GM19238 (cell line): ENCODE data around the gene RPL28.

Experiments used
- DNase-seq: peaks from one replicate; pipeline ENCODE4 v3.0.0; 2011; ENCODE audit warnings: low spot score; ENCODE audit not compliant: insufficient read length

The RPL28 gene

DNA sequence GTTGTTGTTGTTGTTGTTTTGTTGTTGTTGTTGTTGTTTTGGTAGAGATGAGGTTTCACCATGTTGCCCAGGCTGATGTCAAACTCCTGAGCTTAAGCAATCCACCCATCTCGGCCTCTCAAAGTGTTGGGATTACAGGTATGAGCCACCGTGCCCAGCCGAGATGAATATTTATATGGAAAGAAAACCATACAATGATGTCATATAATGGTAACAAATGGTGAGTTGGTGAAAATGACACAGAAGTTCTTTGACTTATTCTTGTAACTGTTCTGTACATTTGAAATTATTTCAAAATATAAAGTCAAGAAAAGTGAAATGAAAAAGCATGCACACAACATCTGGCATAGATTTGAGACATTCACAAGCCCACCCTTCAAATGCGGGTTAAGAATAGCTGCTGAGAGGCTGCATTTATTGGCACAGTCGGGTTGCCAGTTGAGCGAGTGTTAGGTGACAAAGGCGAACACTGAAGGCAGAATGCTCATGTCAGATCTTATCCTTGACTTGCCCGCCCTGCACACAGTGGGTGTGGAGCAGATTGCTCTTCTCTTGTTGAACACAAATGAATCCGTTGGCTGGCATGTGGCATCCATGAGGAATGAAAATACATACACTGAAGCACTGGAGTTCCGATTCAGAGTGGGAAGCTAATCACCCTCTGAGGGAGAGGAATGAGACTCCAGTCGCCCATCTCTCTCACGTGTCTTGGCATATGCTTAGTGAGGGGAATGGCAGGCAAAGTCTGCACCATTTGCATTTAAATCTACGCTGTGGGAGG, 37.7 kb downstream of the RPL28 start:
- no peak for DNase-seq

DNA sequence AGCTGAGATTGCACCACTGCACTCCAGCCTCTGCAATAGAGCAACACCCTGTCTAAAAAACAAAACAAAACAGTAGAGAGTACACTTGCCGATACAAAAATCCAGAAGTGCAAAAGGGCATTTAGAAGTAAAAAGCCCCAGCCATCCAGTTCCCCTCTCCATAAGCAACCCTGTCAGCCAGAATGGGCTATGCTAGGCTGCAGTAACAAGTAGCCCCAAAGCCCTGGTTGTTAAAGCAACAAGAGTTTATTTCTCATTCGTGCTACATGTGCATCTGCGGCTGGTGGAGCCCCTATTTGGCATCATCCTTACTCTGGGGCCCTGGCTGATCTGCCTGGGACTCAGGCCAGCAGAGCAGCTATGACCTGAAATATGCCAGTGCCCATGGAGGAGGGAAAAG, 38.8 kb downstream of the RPL28 start:
- no peak for DNase-seq

DNA sequence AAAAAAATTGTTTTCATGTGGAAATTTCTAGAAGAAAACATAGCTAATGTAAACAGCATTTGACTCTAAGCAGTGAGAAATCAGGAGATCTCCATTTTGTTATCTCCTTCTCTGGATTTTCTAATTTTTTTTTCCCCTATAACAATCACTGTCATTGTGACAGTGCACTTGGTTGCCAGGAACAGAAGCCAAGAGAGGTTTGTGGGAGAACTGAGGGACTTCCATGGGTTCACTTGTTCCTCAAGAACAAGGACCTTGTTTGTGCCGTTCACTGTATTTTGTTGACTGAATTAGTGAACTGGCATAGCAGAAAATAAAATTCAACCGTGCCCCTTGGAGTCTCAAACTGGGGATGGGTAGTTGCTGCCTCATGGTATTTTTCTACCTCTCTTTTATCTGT, 40.3 kb downstream of the RPL28 start:
- no peak for DNase-seq

DNA sequence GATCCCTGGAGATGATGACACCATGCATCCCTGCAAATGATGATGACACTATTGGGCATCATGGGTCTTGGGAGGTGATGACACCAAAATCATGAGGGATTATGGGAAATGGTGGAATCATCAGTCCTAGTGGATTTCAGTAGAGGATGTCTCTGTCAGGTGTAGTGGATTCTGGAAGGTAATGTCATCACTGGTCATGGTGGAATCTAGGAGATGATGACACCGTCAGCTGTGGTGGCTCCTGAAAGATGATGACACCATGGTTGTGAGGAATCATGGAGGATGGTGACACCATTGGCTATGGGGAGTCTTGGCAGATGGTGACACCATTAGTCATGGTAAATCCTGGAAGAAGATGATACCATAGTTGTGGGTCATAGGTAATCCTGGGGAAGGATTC, 45.5 kb downstream of the RPL28 start:
- DNase-seq = no peak

DNA sequence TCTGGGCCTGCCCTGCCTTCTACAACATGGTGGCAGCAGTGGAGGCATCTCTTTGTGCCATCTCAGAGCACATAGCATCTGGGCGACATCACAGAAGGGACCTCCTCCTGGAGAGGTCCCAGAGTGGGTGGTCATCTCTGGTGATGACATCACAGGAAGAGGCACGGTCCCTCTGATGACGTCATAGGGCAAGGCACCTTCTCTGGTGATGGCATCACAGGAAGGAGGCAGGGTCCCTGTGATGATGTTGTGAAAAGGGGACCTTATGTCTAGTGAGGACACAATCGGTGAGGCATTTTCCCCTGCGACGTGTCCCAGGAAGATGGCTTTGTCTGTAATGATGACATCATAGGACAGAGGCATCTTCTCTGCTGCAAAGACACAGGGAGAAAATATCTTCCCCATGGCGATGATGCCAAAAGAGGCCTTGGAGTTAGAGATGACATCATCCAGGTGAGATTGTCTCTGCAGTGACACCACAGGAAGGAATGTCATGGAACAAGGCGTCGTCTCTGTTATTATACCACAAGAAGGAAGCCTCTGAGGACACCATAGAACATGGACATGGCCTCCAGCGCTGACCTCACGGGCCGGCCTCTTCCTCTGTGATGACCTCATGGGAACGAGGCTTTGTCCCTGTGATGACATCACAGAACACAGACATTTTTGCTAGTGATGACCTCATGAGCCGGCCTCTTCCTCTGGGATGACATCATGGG, 46.7 kb downstream of the RPL28 start:
- no peak for DNase-seq

DNA sequence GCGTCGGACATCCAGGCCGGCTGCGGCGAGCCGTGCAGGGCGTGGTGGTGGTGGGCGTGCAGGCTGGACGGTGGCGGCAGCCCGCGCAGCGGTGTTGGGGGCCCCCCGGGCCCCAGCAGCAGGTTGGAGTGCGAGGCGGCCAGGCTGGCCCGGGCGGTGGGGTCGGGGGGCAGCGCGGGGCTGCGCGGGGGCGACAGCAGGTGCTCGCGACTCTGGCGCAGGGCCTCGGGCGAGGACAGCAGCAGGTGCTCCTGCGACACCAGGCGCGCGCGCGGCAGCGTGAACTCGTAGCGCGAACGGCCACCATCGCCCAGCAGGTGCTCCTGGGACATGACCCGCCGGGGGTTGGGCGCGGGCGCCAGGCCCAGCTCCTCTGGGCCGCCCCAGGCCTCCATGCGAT, 47.6 kb downstream of the RPL28 start:
- DNase-seq = no peak

DNA sequence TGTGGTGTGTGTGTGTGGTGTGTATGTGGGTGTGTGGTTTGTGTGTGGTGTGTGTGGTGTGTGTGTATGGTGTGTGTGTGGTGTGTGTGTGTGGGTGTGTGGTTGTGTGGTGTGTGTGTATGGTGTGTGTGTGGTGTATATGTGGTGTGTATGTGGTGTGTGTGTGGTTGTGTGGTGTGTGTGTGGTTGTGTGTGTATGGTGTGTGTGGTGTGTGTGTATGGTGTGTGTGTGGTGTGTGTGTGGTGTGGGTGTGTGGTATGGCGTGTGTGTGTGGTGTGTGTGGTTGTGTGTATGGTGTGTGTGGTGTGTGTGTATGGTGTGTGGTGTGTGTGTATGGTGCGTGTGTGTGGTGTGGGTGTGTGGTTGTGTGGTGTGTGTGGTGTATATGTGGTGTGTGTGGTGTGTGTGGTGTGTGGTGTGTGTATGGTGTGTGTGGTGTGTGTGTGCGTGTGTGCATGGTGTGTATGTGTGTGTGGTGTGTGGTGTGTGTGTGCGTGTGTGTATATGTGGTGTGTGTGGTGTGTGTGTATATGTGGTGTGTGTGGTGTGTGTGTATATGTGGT, 48.7 kb downstream of the RPL28 start:
- DNase-seq = no peak

DNA sequence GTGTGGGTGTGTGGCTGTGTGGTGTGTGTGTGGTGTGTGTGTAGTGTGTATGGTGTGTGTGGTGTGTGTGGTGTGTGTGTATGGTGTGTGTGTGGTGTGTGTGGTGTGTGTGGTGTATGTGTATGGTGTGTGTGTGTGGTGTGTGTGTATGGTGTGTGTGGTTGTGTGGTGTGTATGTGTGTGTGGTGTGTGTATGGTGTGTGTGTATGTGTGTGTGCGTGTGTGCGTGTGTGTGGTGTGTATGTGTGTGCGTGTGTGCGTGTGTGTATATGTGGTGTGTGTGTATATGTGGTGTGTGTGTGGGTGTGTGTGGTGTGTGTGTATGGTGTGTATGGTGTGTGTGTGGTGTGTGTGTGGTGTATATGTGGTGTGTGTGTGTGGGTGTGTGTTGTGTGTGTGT, 49.3 kb downstream of the RPL28 start:
- no peak for DNase-seq

DNA sequence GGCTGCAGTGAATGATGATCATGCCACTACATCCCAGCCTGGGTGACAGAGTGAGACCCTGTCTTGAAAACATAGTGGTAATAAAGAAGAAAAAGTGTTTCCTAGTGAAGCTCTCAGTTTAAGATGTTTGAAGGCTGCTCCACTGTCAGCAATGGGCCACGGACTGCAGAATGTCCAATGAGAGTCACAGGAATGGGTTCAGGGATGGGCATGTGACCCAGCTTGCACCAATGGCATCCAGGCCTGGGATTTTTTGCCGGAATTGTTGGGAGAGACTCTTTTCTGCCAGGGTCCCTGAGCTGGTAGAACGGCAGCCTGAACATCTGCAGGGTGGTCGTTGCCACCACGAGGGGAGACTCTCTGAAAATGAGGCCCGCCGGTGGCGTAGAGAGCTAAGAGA, 51.1 kb downstream of the RPL28 start:
- DNase-seq = no peak

DNA sequence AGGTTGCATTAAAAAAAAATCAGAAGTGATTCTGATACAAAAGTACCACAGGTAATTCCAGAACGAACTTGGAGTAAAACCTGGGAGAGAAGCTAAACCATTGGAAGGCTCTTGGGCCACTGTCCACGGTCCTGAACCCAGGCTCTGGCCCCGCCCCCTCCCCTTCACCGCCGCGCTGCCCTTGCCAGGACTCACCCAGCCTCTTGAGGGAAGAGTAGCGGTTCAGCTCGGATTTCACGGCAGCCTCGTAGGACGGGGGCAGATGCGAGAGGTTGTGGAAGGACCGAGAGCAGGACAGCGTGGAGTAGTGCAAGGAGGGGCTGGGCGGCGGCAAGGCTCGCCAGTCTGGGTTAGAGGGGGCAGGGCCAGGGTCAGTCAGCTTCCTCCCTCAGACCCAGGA, 51.7 kb downstream of the RPL28 start:
- DNase-seq = no peak

DNA sequence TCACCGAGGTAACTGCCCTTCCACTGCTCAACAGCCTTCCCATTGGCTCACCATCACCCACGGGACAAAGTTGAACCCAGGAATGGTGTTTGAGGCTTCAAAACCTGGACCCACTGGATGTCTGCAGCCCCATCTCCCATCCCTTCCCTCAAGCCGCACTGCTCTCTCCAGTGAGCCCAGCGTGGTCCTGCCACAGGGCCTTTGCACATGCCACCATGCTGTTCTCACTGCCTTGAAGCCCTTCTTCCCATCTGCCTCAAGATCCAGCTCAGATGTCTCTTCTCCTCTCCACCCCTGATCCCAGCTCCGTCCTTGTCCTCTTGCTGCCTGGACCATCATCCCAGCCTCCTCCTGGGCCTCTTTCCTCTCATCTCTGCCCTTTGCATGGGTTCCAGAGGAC, 53.3 kb downstream of the RPL28 start:
- no peak for DNase-seq

DNA sequence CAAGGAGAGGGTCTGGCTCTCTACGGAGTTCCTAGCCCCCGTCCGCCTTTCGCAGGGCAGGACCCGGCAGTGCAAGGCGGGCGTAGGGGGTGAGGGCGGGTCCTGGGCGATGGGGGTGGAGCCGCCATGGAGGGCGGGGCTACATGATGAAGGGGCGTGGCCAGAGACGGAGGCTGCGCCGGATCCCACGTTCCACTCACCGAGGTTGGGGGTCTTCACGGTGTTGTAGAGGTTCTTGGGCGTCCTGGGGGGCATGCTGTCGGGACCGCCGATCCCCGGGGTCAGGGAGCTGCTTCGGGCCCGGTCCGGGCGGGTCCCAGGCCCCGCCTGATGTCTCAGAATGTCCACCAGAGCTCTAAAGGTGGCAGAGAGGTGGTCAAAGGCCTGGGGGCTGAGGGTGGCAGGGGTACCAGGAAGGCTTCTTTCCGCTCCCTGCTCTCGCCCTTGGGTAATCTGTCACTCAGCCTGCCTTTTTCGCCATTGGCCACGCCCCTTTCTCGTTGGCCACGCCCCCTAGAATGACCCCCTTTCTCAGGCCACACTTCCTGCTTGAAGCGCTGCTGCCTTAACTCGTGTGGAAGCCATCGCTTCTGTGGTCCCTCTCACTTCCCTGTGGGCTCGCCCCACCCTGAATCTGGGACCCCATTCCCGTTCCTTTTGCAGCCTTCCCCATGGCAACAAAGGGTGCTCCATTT, 54.8 kb downstream of the RPL28 start:
- DNase-seq = no peak

DNA sequence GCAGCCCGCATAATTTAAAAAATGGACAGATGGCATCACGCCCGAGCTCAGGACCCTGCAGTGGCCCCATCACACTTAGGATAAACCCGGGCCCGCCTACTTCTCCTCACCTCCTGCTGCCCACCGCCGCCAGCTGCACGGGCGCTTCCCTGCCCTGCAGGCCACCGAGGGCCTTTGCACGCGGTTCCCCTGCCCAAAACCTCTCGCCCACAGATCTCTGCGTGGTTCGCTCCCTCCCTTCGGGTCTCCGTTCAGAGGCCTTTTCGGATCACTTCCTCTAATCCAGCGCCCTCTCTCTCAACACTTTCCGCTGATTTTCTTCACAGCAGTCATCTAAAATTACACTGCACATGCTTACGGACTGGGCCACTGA, 55.6 kb downstream of the RPL28 start:
- DNase-seq = no peak

DNA sequence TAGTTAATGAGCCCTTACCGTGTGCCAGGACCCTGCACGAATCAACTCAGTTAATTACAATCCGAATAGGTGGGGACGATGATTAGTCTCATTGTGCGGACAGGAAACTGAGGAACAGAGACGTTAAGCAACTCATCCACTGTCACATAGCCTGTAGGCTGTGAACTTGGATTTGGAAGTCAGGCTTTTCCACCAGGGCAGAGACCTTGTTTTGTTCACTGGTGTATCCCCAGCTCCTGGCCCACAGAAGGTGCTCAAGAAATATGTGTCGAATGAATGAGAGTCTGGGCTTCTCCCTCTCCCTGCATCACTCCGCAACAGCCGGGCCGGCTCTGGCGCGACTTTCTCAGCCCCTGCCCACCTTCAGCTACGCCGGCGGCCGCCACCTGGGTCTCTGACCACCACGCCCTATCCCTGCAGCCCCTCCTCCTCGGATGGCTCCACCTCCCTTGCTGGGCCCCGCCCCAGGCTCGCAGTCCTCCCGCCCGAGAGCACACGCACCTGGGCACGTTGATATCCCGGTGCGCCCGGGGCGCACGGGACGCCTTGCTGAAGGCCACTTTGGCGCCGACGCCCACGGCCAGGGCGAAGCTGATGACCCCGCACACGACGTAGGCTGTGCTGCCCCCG, 56.1 kb downstream of the RPL28 start:
- no peak for DNase-seq

DNA sequence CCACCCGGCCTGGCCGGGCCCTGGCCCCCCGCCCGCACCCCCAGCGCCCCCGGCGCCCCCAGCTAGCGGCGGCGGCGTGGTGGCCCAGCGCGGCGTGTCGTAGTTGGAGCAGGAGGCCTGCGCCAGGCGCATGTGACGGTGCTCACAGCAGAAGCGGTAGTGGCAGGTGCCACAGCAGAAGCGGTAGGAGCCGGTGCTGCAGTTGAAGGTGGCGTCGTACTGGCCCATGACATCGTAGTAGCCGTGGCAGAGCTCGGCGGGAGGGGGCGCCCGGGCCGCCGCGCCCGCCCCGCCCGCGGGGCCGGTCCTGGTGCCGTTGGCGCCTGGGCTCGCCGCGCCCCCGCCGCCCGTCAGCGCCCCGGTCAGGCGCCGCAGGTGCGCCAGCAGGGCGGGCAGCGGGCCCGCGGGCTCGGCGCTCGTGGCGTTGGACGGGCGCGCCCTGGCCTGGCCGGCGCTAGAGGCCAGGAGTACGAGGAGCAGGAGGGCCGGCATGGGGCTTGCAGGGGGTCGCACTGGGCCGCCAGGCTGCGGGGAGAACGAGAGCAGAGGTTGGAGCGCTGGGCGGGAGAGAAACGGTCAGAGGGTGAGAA, 56.7 kb downstream of the RPL28 start:
- DNase-seq = no peak

DNA sequence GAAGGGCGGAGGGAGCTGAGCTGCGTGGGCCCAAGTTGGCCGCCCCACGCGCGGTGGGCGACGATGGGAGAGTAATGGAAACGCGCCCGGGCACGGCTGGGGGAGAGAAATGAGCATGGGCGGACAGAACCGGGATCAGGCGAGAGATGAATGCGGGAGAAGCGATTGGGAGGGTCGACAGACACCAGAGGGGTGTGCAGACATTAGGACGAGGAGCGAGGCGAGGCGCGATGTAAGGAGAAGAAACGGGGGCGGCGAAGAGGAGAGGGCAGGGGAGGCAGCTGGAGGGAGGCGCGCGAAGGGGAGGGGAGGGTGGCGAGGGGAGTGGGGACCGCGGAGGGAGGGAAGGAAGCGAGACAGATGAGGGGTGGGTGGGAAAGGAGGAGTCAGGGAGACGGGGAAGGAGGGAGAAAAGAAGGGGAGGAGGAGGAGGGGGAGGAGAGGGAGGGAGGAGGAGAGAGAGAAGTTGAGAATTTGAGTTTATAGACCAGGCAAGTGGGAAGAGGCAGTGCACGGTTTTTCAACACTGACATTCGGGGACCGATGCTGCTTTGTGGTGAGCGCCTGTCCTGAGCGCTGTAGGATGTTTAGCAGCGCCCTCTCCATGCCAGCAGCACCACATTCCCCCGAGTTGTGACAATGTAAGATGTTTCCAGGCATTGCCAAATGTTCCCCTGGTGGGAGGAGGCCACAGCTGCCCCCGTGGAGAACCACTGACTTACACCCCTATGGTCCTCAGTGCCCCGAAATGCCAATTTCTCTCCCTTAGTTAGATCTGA, 57.5 kb downstream of the RPL28 start, which contains the start of gene SHISA7:
Gene SHISA7, minus strand, starts transcription at position 256 of the 779 bp plus-strand sequence. CDS start 437 bp downstream, outside the sequence.
- DNase-seq = no peak

DNA sequence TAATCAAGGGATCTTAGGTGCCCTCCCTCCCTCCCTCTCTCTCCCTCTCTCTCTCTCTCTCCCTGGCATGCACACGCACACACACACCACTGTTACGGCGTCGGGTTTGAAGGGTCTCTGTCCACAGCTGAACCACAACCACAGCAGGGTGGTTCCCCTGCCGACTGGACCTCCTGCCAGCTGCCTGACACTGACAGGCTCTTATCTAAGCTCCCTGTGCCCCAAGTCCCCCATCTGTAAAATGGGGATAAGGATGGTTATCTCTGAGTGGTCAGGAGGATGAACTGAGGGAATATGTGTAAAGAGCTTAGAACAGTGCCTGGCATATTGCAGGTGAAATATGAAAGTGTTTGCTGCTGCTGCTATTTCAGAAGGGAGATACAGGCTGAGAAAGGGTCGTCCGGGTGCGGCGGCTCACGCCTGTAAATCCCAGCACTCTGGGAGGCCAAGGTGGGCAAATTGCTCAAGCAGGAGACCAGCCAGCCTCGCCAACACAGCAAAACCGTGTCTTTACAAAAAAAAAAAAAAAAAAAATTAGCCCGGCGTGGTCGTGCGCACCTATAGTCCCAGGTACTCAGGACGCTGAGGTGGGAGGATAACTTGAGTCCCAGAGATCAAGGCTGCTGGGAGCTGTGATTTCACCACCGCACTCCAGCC, 58.2 kb downstream of the RPL28 start:
- no peak for DNase-seq

DNA sequence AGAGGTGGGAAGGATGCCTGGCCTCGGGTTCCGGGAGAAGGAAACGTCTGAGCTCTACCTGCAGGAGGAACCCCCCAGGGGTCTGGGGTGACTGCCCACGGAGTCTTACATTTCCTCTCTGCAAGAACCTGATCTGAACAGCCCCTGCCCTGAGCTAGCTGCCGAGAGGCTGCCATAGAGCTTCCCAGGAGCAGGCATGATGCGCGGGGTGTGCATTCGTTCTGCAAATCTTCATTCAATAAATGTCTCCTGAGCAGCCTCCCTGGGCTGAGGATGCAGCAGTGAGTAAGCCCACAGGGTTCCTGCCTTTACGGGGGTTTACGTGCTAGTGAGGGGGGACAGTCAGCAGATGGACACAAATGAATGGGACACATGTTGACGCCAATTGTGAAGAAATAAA, 58.9 kb downstream of the RPL28 start:
- DNase-seq = no peak

DNA sequence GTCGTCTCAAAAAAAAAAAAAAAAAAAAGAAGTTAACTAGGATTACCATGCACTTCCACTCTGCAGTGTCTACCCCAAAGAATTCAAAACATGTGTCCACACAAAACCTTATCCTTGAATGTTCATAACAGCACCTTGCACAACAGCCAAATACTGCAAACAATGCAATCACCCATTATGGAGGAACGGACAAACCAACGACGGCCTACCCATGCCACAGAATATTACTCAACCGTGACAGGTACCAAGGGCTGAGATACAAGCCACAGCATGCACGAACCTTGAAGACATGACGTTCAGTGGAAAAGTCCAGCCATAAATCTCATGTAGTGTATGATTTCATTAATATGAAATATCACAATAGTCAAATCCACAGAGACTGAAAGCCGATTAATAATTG, 60.3 kb downstream of the RPL28 start:
- DNase-seq = no peak
